Endothelial cell of umbilical vein (primary cell): Measurements from ENCODE around the gene PKP3.
"Not testable (repeated sequence)": the region's sequence is repeated elsewhere in the genome, so short reads cannot be mapped to it uniquely, and the experiment has no call there.

Experiments used
- CTCF ChIP-seq, 2 donors: IDR thresholded peaks; 1 replicate in 1 of 2; 2 replicates in 1 of 2; pipeline ENCODE4 v1.5.1; 2011; ENCODE audit warnings: low read length in 2 of 2, mild to moderate bottlenecking in 2 of 2, moderate library complexity in 2 of 2, control low read depth in 1 of 2, inconsistent platforms in 1 of 2, low read depth in 1 of 2; ENCODE audit not compliant: insufficient read depth in 1 of 2; ENCODE audit errors: extremely low read depth in 1 of 2
- EZH2 ChIP-seq: IDR thresholded peaks from 2 replicates; pipeline ENCODE4 v1.6.1; 2012; ENCODE audit warnings: borderline replicate concordance, low read depth, mild to moderate bottlenecking, moderate library complexity, low read length, inconsistent platforms; ENCODE audit not compliant: severe bottlenecking
- FOS ChIP-seq: IDR thresholded peaks from 2 replicates; pipeline ENCODE4 v1.6.1; 2011; ENCODE audit warnings: mild to moderate bottlenecking, low read length, moderate library complexity, borderline replicate concordance; ENCODE audit not compliant: insufficient read depth
- GATA2 ChIP-seq: IDR thresholded peaks from 2 replicates; pipeline ENCODE4 v1.7.0; 2011; ENCODE audit warnings: low read depth, mild to moderate bottlenecking, moderate library complexity, mixed read lengths, low read length; ENCODE audit not compliant: insufficient read length, insufficient read depth
- JUN ChIP-seq: IDR thresholded peaks from 2 replicates; pipeline ENCODE4 v1.6.1; 2011; ENCODE audit warnings: borderline replicate concordance, low read depth; ENCODE audit not compliant: insufficient read length, insufficient read depth
- MYC ChIP-seq: IDR thresholded peaks from one replicate; pipeline ENCODE4 v1.6.1; 2011; ENCODE audit warnings: mild to moderate bottlenecking, low read depth, low read length
- POLR2A ChIP-seq: IDR thresholded peaks from 2 replicates; pipeline ENCODE4 v1.6.1; 2012; ENCODE audit warnings: low read depth, mild to moderate bottlenecking, control low read depth, low read length
- POLR2AphosphoS5 ChIP-seq: IDR thresholded peaks from 2 replicates; pipeline ENCODE4 v1.6.1; 2012; ENCODE audit warnings: low read depth, mild to moderate bottlenecking, control low read depth, low read length, moderate library complexity; ENCODE audit not compliant: insufficient read depth
- TF ChIP-seq, protein P1 (sequence below): IDR thresholded peaks from 2 replicates; pipeline ENCODE4 v1.6.1; 2011; ENCODE audit not compliant: insufficient read depth, insufficient read length

DNA sequence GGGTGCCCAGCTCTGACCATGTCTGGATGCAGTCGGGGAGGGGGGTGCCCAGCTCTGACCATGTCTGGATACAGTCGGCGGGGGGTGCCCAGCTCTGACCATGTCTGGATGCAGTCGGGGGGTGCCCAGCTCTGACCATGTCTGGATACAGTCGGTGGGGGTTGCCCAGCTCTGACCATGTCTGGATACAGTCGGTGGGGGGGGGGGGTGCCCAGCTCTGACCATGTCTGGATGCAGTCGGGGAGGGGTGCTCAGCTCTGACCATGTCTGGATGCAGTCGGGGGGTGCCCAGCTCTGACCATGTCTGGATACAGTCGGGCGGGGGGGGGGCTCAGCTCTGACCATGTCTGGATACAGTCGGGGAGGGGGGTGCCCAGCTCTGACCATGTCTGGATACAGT lies 17.5 kb downstream of the PKP3 start:
- TF ChIP-seq CTCF (IDR thresholded peaks at IDR 0.05; ENCODE audit: extremely low read depth in 1 of 2, insufficient read depth in 1 of 2, low read depth in 1 of 2, low read length in 2 of 2); POLR2A; JUN; EZH2; MYC; POLR2AphosphoS5; FOS; GATA2: not testable (repeated sequence)
- TF ChIP-seq, protein P1, sequence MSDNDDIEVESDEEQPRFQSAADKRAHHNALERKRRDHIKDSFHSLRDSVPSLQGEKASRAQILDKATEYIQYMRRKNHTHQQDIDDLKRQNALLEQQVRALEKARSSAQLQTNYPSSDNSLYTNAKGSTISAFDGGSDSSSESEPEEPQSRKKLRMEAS: not testable (repeated sequence)
